H9 (cell line): ENCODE results near the gene POLR3B. TPM values are rescaled to one million over a fixed set of nuclear protein-coding genes. Genes with fewer than 3 reads are reported as not detected.

Experiments
- DNase-seq: peaks from one replicate; pipeline ENCODE4 v3.0.0-alpha.2; 2017
- H2AFZ ChIP-seq: one replicate; pipeline ENCODE4 v1.6.1; 2013; ENCODE audit warnings: mild to moderate bottlenecking, low read length, control low read depth, moderate library complexity
- H2AK5ac ChIP-seq: 2 replicates; pipeline ENCODE4 v1.6.1; 2013; ENCODE audit warnings: low read length, control low read depth, mixed read lengths; ENCODE audit not compliant: insufficient read length
- H2BK120ac ChIP-seq: one replicate; pipeline ENCODE4 v1.6.1; 2013; ENCODE audit warnings: low read depth, mild to moderate bottlenecking, low read length, control low read depth, inconsistent platforms; ENCODE audit not compliant: poor library complexity, severe bottlenecking
- H2BK12ac ChIP-seq: 2 replicates; pipeline ENCODE4 v1.6.1; 2013; ENCODE audit warnings: low read length, control low read depth, mixed read lengths, low read depth; ENCODE audit not compliant: insufficient read length
- H2BK15ac ChIP-seq: 2 replicates; pipeline ENCODE4 v1.6.1; 2013; ENCODE audit warnings: low read depth, low read length, control low read depth
- H2BK20ac ChIP-seq: one replicate; pipeline ENCODE4 v1.6.1; 2013; ENCODE audit warnings: low read depth, mild to moderate bottlenecking, low read length, control low read depth, inconsistent platforms; ENCODE audit not compliant: poor library complexity, severe bottlenecking
- H2BK5ac ChIP-seq: 2 replicates; pipeline ENCODE4 v1.6.1; 2013; ENCODE audit warnings: low read length, control low read depth, mixed read lengths; ENCODE audit not compliant: insufficient read length
- H3K14ac ChIP-seq: 2 replicates; pipeline ENCODE4 v1.6.1; 2013; ENCODE audit warnings: low read length, control low read depth; ENCODE audit not compliant: insufficient read depth
- H3K18ac ChIP-seq: 2 replicates; pipeline ENCODE4 v1.6.1; 2013; ENCODE audit warnings: low read depth, mild to moderate bottlenecking, mixed read lengths, low read length, control low read depth; ENCODE audit not compliant: insufficient read length
- H3K23ac ChIP-seq: 2 replicates; pipeline ENCODE4 v1.6.1; 2013; ENCODE audit warnings: low read length, control low read depth, mixed read lengths, low read depth; ENCODE audit not compliant: insufficient read length
- H3K23me2 ChIP-seq: 2 replicates; pipeline ENCODE4 v1.6.1; 2013; ENCODE audit warnings: low read depth, mild to moderate bottlenecking, mixed read lengths, low read length, control low read depth; ENCODE audit not compliant: insufficient read length, poor library complexity, severe bottlenecking
- H3K27ac ChIP-seq: 2 replicates; pipeline ENCODE4 v1.5.1; 2013; ENCODE audit warnings: low read length, control low read depth, mixed read lengths, low read depth; ENCODE audit not compliant: insufficient read length
- H3K27me3 ChIP-seq: 2 replicates; pipeline ENCODE4 v1.6.1; 2013; ENCODE audit warnings: low read length, control low read depth, inconsistent platforms; ENCODE audit not compliant: insufficient read depth
- H3K4ac ChIP-seq: 2 replicates; pipeline ENCODE4 v1.6.1; 2013; ENCODE audit warnings: low read depth, mild to moderate bottlenecking, control low read depth, inconsistent platforms, low read length, moderate library complexity
- H3K4me1 ChIP-seq: 2 replicates; pipeline ENCODE4 v1.6.1; 2013; ENCODE audit warnings: low read length, control low read depth, inconsistent platforms; ENCODE audit not compliant: insufficient read depth
- H3K4me2 ChIP-seq: 2 replicates; pipeline ENCODE4 v1.6.1; 2013; ENCODE audit warnings: low read length, control low read depth, mixed read lengths; ENCODE audit not compliant: insufficient read length, insufficient read depth
- H3K56ac ChIP-seq: 2 replicates; pipeline ENCODE4 v1.6.1; 2013; ENCODE audit warnings: low read depth, mild to moderate bottlenecking, mixed read lengths, low read length, control low read depth; ENCODE audit not compliant: insufficient read length
- H3K79me1 ChIP-seq: 2 replicates; pipeline ENCODE4 v1.6.1; 2013; ENCODE audit warnings: low read depth, mild to moderate bottlenecking, moderate library complexity, low read length, control low read depth, inconsistent platforms; ENCODE audit not compliant: insufficient read depth, poor library complexity, severe bottlenecking
- H3K79me2 ChIP-seq: 2 replicates; pipeline ENCODE4 v1.6.1; 2013; ENCODE audit warnings: low read length, control low read depth, inconsistent platforms; ENCODE audit not compliant: insufficient read depth
- H3K9ac ChIP-seq: 2 replicates; pipeline ENCODE4 v1.6.1; 2013; ENCODE audit warnings: low read length, control low read depth, mixed read lengths; ENCODE audit not compliant: insufficient read length; ENCODE audit errors: extremely low read depth
- H3K9me3 ChIP-seq: one replicate; pipeline ENCODE4 v1.6.1; 2013; ENCODE audit warnings: low read depth, low read length, inconsistent platforms; ENCODE audit not compliant: control insufficient read depth
- H3T11ph ChIP-seq: one replicate; pipeline ENCODE4 v1.6.1; 2013; ENCODE audit warnings: mild to moderate bottlenecking, low read length, control low read depth, inconsistent platforms
- H4K20me1 ChIP-seq: one replicate; pipeline ENCODE4 v1.6.1; 2013; ENCODE audit not compliant: control insufficient read depth, insufficient read length, insufficient read depth
- H4K5ac ChIP-seq: 2 replicates; pipeline ENCODE4 v1.6.1; 2013; ENCODE audit warnings: low read depth, mild to moderate bottlenecking, mixed read lengths, low read length, control low read depth; ENCODE audit not compliant: insufficient read length
- H4K8ac ChIP-seq: replicated peaks from 2 replicates; pipeline ENCODE4 v1.6.1; 2013; ENCODE audit warnings: low read length, control low read depth, mixed read lengths, low read depth; ENCODE audit not compliant: insufficient read length
- H4K91ac ChIP-seq: 2 replicates; pipeline ENCODE4 v1.6.1; 2013; ENCODE audit warnings: low read depth, mild to moderate bottlenecking, moderate library complexity, mixed read lengths, low read length, control low read depth; ENCODE audit not compliant: insufficient read length
- H3K27ac Mint-ChIP-seq, 3 experiments: 2 replicates in 2 of 3; 3 replicates in 1 of 3; pipeline ENCODE4 v1.8.0; 2020 to 2021; ENCODE audit warnings: mixed read lengths in 3 of 3, mild to moderate bottlenecking in 1 of 3, moderate library complexity in 1 of 3
- H3K27me3 Mint-ChIP-seq: 2 replicates; pipeline ENCODE4 v1.8.0; 2021; ENCODE audit warnings: low read depth, mild to moderate bottlenecking, moderate library complexity, mixed read lengths
- H3K36me3 Mint-ChIP-seq, 3 experiments: 2 replicates in 2 of 3; 3 replicates in 1 of 3; pipeline ENCODE4 v1.8.0; 2020 to 2021; ENCODE audit warnings: low read depth in 3 of 3, mixed read lengths in 3 of 3; ENCODE audit not compliant: insufficient read depth in 1 of 3
- H3K4me1 Mint-ChIP-seq, 2 experiments: 2 replicates each; pipeline ENCODE4 v1.8.0; 2020; ENCODE audit warnings: mixed read lengths in 2 of 2
- H3K4me3 Mint-ChIP-seq, 2 experiments: 2 replicates in 1 of 2; 3 replicates in 1 of 2; pipeline ENCODE4 v1.8.0; 2020 to 2021; ENCODE audit warnings: mild to moderate bottlenecking in 2 of 2, mixed read lengths in 2 of 2, moderate library complexity in 1 of 2
- H3K9me3 Mint-ChIP-seq, 2 experiments: 2 replicates in 1 of 2; 3 replicates in 1 of 2; pipeline ENCODE4 v1.8.0; 2020; ENCODE audit warnings: mild to moderate bottlenecking in 2 of 2, mixed read lengths in 2 of 2, moderate library complexity in 1 of 2
- WGBS: extraction: QIAGEN DNeasy Blood & Tissue Kit; methylation state at CpG from one replicate; pipeline ENCODE4 v1.1.7; 2013; ENCODE audit warnings: missing lambda C conversion rate, low lambda C conversion rate, mixed read lengths; ENCODE audit not compliant: insufficient read length; ENCODE audit errors: extremely low coverage; 5-methylcytosine and 5-hydroxymethylcytosine counted together
- total RNA-seq: library from RNA; stranded (reverse); gene quantifications from 2 replicates; pipeline ENCODE4 v1.2.1, GENCODE V29; 2021
- TF ChIP-seq, protein P1 (sequence below): fragments of 200-600 bp; sonication (generic); conservative IDR thresholded peaks from 3 replicates; pipeline ENCODE4 v1.8.0; 2021; ENCODE audit warnings: antibody characterized with exemption, mild to moderate bottlenecking

POLR3B gene
- total RNA-seq, 1 experiment from 2014 or later = 13.4 TPM

DNA sequence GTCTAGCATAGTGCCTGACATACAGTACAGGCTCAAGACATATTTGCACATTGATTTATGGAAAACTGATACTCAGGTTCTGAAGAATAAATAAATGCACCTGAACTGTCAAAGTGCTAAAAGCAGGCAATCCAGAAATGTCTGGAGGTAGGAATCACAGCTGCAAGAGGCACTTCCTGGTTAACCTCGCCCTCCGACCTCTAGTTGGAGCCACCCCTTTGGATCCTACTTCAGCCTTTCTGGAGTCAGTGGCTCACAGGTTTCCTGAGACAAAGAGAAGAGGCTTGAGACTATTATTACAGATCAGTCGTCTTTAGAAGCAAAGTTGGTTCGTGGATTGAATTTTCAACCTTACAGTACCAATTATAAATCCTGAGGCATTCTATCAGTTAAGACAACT is 42.0 kb upstream of the POLR3B start:
- no peaks in the 10 kb centered on the region for H3K9me3 ChIP-seq
- H2BK120ac ChIP-seq = no peak overlapping the region
- no peak overlapping the region for H4K8ac ChIP-seq
- H3K23ac ChIP-seq = no peak overlapping the region
- H3K27ac ChIP-seq = no peak overlapping the region
- Mint-ChIP-seq H3K9me3 (no peaks in the 10 kb centered on the region; a peak in 1 of 5 replicates), H3K27ac (no peak overlapping the region), H3K36me3 (peaks cover 0 to 7% (median 0%) of the 10 kb centered on the region in 3 experiments; a peak in 2 of 7 replicates), H3K4me1 (peaks cover 0 to 2% of the 10 kb centered on the region in 2 experiments; a peak in 2 of 4 replicates), H3K4me3 (no peak overlapping the region), H3K27me3 (no peaks in the 10 kb centered on the region)
- H3K23me2 ChIP-seq = no peaks in the 10 kb centered on the region
- no peaks in the 10 kb centered on the region; the same call in 1 of the 2 replicates for H3K4me1 ChIP-seq
- H3K14ac ChIP-seq = no peak overlapping the region
- no peak overlapping the region for H3K18ac ChIP-seq
- no peak overlapping the region for H2AK5ac ChIP-seq
- no peak overlapping the region for H2BK20ac ChIP-seq
- no peak overlapping the region for H3K4ac ChIP-seq
- no peaks in the 10 kb centered on the region for H3K79me1 ChIP-seq
- no peak overlapping the region for H3K9ac ChIP-seq
- no CpG with 5 or more reads among the region's 4 CpGs for WGBS
- TF ChIP-seq, protein P1, sequence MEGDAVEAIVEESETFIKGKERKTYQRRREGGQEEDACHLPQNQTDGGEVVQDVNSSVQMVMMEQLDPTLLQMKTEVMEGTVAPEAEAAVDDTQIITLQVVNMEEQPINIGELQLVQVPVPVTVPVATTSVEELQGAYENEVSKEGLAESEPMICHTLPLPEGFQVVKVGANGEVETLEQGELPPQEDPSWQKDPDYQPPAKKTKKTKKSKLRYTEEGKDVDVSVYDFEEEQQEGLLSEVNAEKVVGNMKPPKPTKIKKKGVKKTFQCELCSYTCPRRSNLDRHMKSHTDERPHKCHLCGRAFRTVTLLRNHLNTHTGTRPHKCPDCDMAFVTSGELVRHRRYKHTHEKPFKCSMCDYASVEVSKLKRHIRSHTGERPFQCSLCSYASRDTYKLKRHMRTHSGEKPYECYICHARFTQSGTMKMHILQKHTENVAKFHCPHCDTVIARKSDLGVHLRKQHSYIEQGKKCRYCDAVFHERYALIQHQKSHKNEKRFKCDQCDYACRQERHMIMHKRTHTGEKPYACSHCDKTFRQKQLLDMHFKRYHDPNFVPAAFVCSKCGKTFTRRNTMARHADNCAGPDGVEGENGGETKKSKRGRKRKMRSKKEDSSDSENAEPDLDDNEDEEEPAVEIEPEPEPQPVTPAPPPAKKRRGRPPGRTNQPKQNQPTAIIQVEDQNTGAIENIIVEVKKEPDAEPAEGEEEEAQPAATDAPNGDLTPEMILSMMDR = no peak
- no peak for DNase-seq
- no peaks in the 10 kb centered on the region for H3K79me2 ChIP-seq
- no peak overlapping the region for H2AFZ ChIP-seq
- H4K5ac ChIP-seq = no peak overlapping the region
- no peak overlapping the region for H2BK5ac ChIP-seq
- no peak overlapping the region for H2BK15ac ChIP-seq
- no peak overlapping the region for H2BK12ac ChIP-seq
- no peaks in the 10 kb centered on the region for H3K27me3 ChIP-seq
- no peak overlapping the region for H3K4me2 ChIP-seq
- H3K56ac ChIP-seq = no peak overlapping the region
- H4K20me1 ChIP-seq = no peaks in the 10 kb centered on the region
- H4K91ac ChIP-seq = no peak overlapping the region
- H3T11ph ChIP-seq = no peak overlapping the region
